ENCODE data around the gene KIAA1191. TPM values are rescaled to one million over a fixed set of nuclear protein-coding genes. Genes with fewer than 3 reads are reported as not detected.

Gene KIAA1191
- total and polyA plus RNA-seq, 9 of the 15 experiments (the other 6 are each of a cell fraction or from before 2014, with no cell fraction given), result 31.0 to 80.2 (median 45.7) TPM

- TF ChIP-seq ZNF518B (CRISPR knock-in tag; IDR thresholded peaks at IDR 0.05), result no peak
- TF ChIP-seq ZNF512 (tag; IDR thresholded peaks at IDR 0.05), result no peak
- no peak for TF ChIP-seq ZNF407 (IDR thresholded peaks at IDR 0.05; ENCODE audit: low read depth)
- TF ChIP-seq FOXM1 (IDR thresholded peaks at IDR 0.05; ENCODE audit: low read depth), result peak; percentile 70
- 0 out of 2 replicates have a peak, but pooled peaks have one; percentile 69 for TF ChIP-seq FOXM1 (CRISPR knock-in tag; IDR thresholded peaks at IDR 0.05; ENCODE audit: low read depth)
- TF ChIP-seq ELF4 (CRISPR knock-in tag; IDR thresholded peaks at IDR 0.05), result peak; percentile 75; the same call in 1 of the 2 replicates
- TF ChIP-seq EGR1 (conservative IDR thresholded peaks at IDR 0.05), result peak; percentile 70
- TF ChIP-seq POLR2B (IDR thresholded peaks at IDR 0.05; ENCODE audit: low read depth, partially characterized antibody), result peak; percentile 64
- TF ChIP-seq NFATC3 (IDR thresholded peaks at IDR 0.05), result peak; percentile 76; the same call in 1 of the 2 replicates
- TF ChIP-seq TEAD2 (tag; IDR thresholded peaks at IDR 0.05), result 0 out of 2 replicates have a peak, but pooled peaks have one; percentile 21
- TF ChIP-seq BRD9 (IDR thresholded peaks at IDR 0.05; ENCODE audit: low read depth, partially characterized antibody), result peak; percentile 54
- TF ChIP-seq DPF2 (IDR thresholded peaks at IDR 0.05), result peak; percentile 72
- peak; percentile 92 for TF ChIP-seq VEZF1 (CRISPR knock-in tag; IDR thresholded peaks at IDR 0.05)
Observed at GRCh38 chr5:176388444-176389134, 27.0 kb upstream of the KIAA1191 start, which contains the start of the genes HIGD2A and NOP16 (continued).
